Measurements from ENCODE around the gene MRPS11.

MRPS11 gene

DNA sequence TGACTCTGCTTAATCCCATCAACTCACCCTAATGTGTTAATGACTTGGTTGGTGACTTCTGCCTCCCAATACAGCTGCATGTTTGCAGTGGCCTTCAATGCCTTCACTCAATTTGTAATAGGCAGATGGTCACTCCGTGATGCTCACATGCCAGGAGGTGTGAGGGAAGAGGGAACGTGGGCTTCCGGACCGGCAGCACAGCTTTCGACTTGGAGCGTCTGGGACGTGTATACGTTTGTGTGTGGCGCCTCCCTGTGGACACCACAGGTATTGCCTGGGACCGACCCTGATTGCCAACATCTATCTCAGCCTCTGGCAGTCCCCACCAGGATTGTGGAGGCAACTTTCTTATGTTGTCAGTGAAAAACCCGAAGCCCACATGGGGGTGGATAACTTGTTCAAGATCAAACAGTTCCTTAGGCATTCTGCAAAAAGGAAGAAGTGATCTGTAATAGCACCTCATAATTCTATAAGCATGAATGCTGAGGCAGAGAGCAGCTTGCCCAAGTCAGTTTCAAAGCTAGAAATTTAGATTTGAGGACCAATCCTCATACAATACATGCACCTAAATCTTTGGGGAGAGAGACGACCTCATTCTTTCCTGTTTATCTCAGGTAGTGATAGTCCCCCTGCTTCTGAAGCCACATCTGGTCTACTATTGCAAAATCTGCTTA, 17.2 kb upstream of the MRPS11 start:
- TF ChIP-seq POLR2AphosphoS5 (IDR thresholded peaks at IDR 0.05; ENCODE audit: low read depth, low read length) = no peak
- no peak for TF ChIP-seq SIN3A (IDR thresholded peaks at IDR 0.05; ENCODE audit: borderline replicate concordance, insufficient read depth, low read length)
- TF ChIP-seq TAF1 (IDR thresholded peaks at IDR 0.05; ENCODE audit: borderline replicate concordance, insufficient read depth, low read length) = no peak
- TF ChIP-seq, protein P1, sequence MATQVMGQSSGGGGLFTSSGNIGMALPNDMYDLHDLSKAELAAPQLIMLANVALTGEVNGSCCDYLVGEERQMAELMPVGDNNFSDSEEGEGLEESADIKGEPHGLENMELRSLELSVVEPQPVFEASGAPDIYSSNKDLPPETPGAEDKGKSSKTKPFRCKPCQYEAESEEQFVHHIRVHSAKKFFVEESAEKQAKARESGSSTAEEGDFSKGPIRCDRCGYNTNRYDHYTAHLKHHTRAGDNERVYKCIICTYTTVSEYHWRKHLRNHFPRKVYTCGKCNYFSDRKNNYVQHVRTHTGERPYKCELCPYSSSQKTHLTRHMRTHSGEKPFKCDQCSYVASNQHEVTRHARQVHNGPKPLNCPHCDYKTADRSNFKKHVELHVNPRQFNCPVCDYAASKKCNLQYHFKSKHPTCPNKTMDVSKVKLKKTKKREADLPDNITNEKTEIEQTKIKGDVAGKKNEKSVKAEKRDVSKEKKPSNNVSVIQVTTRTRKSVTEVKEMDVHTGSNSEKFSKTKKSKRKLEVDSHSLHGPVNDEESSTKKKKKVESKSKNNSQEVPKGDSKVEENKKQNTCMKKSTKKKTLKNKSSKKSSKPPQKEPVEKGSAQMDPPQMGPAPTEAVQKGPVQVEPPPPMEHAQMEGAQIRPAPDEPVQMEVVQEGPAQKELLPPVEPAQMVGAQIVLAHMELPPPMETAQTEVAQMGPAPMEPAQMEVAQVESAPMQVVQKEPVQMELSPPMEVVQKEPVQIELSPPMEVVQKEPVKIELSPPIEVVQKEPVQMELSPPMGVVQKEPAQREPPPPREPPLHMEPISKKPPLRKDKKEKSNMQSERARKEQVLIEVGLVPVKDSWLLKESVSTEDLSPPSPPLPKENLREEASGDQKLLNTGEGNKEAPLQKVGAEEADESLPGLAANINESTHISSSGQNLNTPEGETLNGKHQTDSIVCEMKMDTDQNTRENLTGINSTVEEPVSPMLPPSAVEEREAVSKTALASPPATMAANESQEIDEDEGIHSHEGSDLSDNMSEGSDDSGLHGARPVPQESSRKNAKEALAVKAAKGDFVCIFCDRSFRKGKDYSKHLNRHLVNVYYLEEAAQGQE (IDR thresholded peaks at IDR 0.05; ENCODE audit: insufficient read depth in 1 of 2, low read depth in 2 of 2, low read length in 2 of 2) = no peak
- TF ChIP-seq FOXP2 (optimal IDR thresholded peaks at IDR 0.05; ENCODE audit: borderline replicate concordance, extremely low read depth, extremely low read length, insufficient read depth) = no peak

DNA sequence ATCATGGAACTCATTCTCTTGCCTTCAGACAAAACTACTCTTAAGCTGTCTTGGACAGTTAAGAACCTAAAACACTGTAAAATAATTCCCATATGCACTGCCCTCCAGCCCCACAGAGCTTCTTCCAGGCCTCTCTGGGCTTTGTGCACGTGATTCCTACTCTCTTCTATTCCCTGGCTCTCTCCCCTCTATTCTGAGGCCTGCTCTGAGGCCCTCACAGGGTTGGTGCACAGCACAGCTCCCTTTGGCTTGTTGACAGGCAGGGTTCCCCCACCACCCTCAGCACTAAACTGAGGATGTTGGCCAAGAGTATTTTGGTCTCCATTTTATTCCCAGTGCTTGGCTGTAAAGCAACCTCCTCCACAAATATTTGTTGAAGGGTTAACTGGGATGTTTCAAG, 13.9 kb upstream of the MRPS11 start:
- TF ChIP-seq, protein P1 (IDR thresholded peaks at IDR 0.05; ENCODE audit: insufficient read depth in 1 of 2, low read depth in 2 of 2, low read length in 2 of 2) = no peak
- no peak for TF ChIP-seq POLR2AphosphoS5 (IDR thresholded peaks at IDR 0.05; ENCODE audit: low read depth, low read length)
- no peak for TF ChIP-seq SIN3A (IDR thresholded peaks at IDR 0.05; ENCODE audit: borderline replicate concordance, insufficient read depth, low read length)
- no peak for TF ChIP-seq FOXP2 (optimal IDR thresholded peaks at IDR 0.05; ENCODE audit: borderline replicate concordance, extremely low read depth, extremely low read length, insufficient read depth)
- no peak for TF ChIP-seq TAF1 (IDR thresholded peaks at IDR 0.05; ENCODE audit: borderline replicate concordance, insufficient read depth, low read length)

DNA sequence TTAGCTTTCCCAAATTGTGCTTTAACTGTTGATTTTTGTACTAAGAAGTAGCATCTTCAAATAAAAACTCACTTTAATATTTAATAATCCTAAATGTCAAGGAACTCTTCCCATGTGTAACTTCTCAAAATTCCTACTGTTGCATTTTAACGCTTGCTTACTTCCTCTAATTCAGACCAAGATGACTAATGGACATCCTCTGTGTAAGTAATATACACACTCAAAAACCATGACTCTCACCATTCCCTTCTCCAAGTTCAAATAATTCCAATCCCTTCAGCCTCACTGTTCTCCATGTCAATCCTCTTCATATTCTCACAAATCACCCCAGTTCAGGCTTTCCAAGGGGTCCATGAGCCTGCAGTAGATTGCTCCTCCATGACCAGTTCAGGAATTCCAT, 13.3 kb upstream of the MRPS11 start:
- TF ChIP-seq TAF1 (IDR thresholded peaks at IDR 0.05; ENCODE audit: borderline replicate concordance, insufficient read depth, low read length) = no peak
- TF ChIP-seq SIN3A (IDR thresholded peaks at IDR 0.05; ENCODE audit: borderline replicate concordance, insufficient read depth, low read length) = no peak
- no peak for TF ChIP-seq FOXP2 (optimal IDR thresholded peaks at IDR 0.05; ENCODE audit: borderline replicate concordance, extremely low read depth, extremely low read length, insufficient read depth)
- TF ChIP-seq, protein P1 (IDR thresholded peaks at IDR 0.05; ENCODE audit: insufficient read depth in 1 of 2, low read depth in 2 of 2, low read length in 2 of 2) = no peak
- no peak for TF ChIP-seq POLR2AphosphoS5 (IDR thresholded peaks at IDR 0.05; ENCODE audit: low read depth, low read length)

DNA sequence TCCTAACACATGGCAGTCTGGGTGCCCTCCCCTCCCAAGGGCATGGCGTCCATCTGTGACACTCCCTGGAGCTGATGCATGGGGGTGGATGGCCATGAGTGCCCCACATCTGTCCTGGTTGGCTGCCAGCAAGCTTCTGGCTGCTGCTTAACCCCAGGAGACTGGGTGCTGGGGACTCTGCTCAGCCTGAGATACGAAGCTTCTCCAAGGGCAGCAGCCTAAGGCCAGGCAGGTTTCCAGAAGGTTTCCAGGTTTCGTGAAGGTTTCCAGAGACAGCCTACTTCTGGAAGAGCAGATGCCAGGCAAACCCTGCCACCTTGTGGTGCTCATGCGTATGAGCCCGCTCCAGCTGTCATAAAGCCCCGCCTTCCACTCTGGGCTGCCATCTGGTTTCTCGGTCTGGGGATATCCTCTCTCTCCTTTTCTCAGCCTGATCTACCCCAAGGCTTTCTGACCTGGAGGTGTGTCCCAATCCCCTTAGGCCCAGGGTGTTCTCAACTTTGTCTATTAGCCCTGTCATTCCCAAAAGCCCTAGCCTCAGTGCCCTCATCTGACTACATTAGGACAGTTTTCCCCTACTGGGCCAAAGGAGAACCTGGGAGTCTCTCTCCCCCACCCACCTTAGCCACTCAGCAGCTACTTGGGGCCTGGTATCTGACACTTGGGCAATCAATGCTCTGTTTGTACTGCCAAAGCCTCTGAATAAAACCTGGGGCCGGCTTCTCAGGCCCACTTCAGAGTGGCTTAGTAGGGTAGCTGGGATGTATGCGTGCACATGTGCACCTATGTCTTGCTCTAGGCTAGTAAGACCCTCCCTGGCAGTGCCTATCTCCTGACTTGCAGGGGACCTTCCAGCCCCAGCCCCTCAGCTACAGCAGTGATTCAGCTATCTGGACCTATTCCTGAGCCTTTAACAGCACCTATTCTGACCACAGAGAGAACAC, 12.4 kb upstream of the MRPS11 start:
- TF ChIP-seq POLR2AphosphoS5 (IDR thresholded peaks at IDR 0.05; ENCODE audit: low read depth, low read length) (no peak), SIN3A (IDR thresholded peaks at IDR 0.05; ENCODE audit: borderline replicate concordance, insufficient read depth, low read length) (no peak), FOXP2 (optimal IDR thresholded peaks at IDR 0.05; ENCODE audit: borderline replicate concordance, extremely low read depth, extremely low read length, insufficient read depth) (no peak), TAF1 (IDR thresholded peaks at IDR 0.05; ENCODE audit: borderline replicate concordance, insufficient read depth, low read length) (no peak)
- TF ChIP-seq, protein P1 (IDR thresholded peaks at IDR 0.05; ENCODE audit: insufficient read depth in 1 of 2, low read depth in 2 of 2, low read length in 2 of 2) = no peak
